Islet of Langerhans (tissue), 1 donor: ENCODE measurements around the gene GPNMB.
"Not testable (repeated sequence)": the region's sequence is repeated elsewhere in the genome, so short reads cannot be mapped to it uniquely, and the experiment has no call there.

Experiments used
- FAIRE-seq: peaks from one replicate; lab custom pipeline; 2011; peaks lifted over from hg19 to GRCh38; lab: Jason Lieb, UNC

GPNMB gene

DNA sequence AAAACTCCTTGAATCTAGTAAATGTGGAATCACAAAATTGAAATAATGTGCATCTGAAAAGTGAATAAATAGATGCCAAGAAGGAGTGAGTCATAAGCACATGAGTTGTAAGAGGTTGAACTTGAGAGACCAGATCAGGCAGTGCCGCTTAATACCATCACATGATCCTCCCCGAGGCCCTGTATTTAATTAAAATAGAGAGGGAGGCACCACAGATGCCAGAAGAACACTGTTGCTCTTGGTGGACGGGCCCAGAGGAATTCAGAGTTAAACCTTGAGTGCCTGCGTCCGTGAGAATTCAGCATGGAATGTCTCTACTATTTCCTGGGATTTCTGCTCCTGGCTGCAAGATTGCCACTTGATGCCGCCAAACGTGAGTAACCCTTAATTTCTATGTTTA, at the start of gene GPNMB:
Gene GPNMB (plus strand): TSS at position 221 of the 400 bp plus-strand sequence. CDS start 83 bp downstream, at position 304.
- FAIRE-seq, result no peak

- FAIRE-seq, result not testable (repeated sequence)
Observed at GRCh38 chr7:23197745-23198144, 48.8 kb upstream of the GPNMB start.

DNA sequence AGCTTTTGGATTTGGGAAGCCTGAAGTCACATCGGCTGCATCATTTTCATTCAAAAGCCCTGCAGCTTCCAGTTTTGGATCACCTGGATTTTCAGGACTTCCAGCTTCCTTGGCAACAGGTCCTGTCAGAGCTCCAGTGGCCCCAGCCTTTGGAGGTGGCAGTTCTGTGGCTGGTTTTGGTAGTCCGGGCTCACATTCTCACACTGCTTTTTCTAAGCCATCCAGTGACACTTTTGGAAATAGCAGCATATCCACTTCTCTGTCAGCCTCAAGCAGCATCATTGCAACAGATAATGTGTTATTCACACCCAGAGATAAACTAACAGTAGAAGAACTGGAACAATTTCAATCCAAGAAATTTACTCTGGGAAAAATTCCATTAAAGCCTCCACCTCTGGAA, 46.2 kb upstream of the GPNMB start:
- no peak for FAIRE-seq

- no peak for FAIRE-seq
Observed at GRCh38 chr7:23204241-23204640, 42.3 kb upstream of the GPNMB start.

DNA sequence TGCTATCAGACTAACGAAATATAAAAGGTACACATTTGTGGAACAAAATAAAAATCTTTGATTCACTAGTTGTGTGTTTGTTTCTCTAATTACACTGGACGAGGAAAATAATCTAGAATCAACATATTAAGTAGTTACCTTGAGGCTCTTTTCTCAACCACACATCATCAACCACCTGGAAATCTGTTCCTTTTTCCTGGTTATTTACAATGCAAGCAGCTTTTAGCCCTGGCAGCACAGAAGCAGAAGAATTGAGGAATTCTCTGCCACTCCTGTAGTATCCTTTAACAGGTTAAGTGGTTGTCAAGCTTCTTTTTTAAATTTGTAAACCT, 41.0 kb upstream of the GPNMB start:
- FAIRE-seq, result no peak

DNA sequence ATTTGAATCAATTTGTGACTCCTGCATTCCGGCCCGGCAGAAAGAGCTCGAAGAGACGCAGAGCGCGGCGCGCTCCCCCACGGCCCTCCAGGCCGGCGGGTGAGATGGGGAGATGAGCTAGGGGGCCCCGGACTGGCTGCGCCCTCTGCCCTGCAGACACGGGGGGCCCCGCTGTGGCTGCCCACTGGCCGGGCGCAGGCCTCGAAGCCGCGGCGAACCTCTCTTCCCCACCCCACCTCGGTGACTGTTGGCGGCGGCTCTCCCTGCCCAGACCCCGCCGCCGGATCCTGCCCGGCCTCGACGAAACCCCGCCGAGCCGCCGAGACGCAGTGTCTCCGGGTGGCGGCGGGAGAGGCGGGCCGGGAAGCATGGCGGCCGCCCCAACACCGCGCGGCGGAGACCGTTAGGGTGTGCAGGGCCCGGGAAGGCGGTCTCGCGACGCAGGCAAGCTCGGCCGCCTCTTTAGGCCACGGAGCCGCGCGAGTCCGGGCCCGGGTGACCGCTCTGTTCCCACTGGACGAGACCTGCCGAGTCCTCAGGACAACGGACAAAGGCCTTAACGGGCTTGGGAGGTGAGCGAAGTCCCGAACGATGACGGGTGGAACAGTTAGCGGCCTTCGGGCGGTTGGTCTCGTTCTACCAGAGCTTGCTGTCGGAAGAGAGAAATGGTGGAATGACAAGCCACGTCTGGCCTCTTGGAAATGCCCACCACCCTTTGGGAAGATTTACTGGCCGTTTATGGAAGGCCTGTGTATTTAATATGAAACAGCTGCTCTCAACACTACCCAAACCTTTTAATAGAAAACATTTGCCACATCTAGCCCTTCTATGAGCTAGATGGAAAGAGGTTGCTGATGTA, 40.4 kb upstream of the GPNMB start:
- no peak for FAIRE-seq

DNA sequence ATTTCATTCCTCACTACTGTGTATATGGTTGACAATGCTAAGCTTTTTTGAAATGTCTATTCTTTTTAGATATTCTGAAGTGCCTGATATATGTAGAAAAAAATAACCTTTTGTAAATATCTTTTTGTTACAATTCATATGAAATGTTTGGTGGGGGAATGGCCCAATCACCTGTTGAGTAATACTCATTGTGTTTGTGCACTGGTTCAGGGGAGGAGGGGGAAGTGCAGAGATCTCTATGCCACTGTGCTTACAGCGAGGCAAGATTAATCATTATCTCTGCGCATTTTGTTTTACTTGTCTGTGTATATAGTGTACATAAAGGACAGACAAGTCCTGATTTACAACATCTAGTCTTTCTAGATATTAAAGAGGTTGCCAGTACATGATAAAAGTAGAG, 39.6 kb upstream of the GPNMB start:
- no peak for FAIRE-seq

DNA sequence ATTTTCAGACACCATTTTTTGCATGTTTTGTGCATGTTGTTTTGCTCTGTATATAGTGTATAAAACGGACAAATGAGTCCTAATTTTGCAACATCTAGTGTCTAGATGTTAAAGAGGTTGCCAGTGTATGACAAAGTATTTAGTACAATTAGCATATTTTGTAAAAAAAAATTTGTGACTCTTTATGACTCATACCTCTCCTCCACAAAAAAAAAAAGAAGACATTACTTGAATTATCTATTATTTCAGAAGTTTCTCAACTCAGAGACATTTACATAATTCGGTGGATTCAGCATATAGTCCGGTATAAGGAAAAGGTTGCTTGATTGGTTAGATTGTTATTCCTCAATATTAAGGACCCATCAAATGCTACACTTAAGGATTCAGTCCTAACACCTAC, 38.7 kb upstream of the GPNMB start:
- FAIRE-seq, result no peak

- FAIRE-seq, result no peak
Observed at GRCh38 chr7:23208316-23208715, 38.3 kb upstream of the GPNMB start.

GRCh38 chr7:23210506-23210905, 36.1 kb upstream of the GPNMB start:
- FAIRE-seq, result no peak

DNA sequence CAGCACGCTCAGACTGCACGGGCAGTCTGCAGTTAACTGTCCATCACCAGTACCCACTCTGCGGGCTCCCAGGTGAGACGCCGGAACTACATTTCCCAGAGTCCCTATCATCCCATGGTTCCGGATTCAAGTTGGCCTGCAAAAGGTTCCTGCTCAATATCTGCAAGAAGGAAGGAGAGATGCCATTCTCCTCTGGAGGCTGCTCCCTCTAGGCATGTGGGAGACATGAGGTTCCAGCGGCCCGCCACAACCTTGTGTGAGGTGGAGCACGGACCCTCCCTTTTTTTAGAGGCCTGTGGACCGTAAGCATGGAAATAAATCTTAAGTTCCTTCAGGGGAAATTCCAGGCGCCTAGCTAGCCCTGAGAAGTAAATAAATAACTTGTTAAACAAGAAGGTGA, 35.0 kb upstream of the GPNMB start:
- no peak for FAIRE-seq

- FAIRE-seq, result no peak
Observed at GRCh38 chr7:23212395-23212794, 34.2 kb upstream of the GPNMB start.

DNA sequence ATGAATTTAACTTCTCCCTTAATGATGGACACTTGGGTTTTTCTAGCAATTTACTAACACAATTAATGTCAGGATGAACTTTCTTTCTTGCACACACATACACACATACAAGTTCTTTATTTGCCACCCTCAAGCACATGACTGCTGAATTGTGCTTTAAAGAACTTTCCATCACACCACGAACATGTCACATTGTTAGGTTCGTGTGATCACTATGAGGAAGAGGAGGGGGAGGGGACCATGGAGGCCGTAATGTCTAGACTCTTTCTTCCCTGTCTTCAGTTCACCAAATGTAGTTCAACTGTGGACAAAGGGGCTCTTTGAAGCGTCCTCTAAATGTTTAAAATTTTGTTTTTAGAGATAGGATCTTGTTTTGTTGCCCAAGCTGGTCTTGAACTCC, 33.7 kb upstream of the GPNMB start:
- FAIRE-seq, result no peak

- FAIRE-seq, result no peak
Observed at GRCh38 chr7:23213755-23214154, 32.8 kb upstream of the GPNMB start.

DNA sequence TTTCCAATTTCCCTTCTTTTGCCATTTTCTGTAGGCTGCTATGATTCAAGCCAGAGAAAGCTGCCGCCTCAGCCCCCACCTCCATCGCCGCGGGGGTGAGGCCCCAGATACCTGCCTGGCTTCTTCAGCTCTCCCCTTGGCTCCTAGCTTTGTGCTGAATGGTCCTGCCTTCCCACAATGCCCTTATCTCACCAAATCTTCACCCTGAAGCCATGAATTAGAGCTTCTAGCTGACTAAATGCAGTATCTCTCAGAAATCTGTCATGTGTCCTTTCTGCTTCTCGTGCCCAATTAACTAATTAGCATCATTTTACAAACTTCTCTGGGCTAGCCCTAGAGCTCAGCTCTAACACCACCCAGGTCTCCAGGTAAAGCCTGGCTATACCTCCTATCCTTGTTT, 32.2 kb upstream of the GPNMB start:
- no peak for FAIRE-seq

DNA sequence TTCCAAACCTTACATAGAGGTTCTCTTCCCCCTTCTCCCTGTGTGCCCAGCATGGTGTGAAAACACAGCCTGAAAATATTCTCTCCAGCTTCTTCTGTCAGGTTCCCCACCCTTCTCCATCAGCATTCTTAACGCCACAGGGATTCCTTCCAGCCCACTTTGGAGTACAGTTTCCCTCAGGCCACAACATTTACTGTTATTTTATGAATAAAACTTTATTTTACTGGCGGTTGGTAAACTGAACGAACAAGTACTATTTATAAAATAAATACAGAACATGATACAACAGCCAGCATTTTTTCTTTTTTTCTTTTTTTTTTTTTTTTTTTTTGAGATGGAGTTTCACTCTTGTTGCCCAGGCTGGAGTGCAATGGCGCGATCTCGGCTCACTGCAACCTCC, 31.6 kb upstream of the GPNMB start:
- no peak for FAIRE-seq

DNA sequence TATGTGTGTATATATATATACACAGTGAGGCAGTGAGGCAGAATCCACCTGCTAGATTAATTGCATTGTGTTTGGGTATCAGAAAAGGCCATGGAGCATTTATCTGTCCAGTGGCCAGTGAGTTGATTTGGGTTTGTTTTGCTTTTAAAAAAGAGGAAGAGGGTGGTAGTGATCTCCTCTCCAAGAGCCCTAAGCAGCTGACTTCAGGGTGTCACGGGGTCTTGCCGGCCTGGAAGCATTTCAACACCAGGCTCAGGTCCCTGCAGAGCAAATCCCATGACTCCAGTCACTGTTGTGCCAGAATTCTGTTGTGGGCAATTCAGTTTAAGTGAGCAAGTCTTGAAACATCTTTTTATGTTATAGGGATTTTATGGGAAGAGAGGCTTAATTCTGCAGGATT, 30.6 kb upstream of the GPNMB start:
- FAIRE-seq, result no peak

DNA sequence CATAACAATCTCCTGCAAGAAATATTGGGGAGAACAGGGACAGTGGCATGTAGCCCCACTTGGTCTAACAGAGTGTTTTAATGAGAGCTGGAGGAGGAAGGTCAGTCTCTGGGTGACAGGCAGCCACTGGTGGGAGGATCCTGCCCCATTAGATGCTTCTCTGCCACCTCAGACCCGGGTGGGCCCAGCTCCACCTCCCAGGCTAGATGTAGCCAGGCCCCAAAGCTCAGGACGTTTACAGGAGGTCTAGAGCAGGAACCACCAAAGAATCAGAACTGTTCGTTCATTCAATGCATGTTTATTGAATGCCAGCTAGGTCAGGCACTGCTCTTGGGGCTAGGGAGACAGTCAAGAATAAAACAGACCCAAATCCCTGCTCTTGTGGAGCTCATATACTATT, 28.4 kb upstream of the GPNMB start:
- no peak for FAIRE-seq

DNA sequence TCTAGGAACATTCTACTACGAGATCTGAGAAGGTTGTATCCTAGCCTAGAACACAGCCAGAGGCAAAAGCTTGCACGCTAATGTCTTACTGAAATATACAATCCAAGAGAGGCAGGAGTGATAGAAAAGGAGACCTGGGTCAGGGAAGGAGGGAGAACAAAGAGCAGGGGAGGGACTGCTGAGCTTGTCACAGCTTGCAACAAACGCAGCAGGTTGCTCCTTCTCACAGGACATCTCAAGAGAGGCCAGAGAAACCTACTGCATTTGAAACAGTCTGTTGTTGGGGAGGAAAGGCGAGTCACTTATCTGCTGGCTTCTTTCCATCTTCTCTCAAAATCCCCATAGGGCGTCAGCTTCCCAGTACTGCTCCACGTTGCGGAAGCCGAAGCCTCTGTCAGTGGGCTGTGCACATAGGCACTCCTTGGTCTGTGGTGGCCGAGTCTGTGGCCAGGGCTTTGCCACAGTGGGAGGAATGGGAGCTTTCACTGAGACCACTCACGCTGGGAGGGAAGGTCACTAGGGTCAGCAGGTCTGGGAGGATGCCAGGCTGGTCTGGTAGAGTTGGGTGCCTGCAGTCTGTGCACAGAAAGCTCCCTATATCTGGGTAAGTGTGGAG, 25.8 kb upstream of the GPNMB start:
- FAIRE-seq, result no peak

- FAIRE-seq, result no peak
Observed at GRCh38 chr7:23222439-23223030, 24.0 kb upstream of the GPNMB start.

DNA sequence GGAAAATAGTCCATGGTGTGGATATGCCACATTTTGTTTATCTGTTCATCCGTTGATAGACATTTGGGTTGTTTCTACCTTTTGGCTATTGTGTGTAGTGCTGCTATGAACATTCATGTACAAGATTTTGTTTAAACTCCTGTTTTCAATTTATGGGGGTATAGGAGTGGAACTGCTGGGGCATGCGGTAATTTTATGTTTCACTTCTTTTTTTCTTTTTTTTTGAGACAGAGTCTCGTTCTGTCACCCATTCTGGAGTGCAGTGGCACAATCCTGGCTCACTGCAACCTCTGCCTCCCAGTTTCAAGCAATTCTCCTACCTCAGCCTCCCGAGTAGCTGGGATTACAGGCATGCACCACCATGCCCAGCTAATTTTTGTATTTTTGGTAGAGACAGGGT, 22.2 kb upstream of the GPNMB start:
- FAIRE-seq, result not testable (repeated sequence)

- no peak for FAIRE-seq
Observed at GRCh38 chr7:23226844-23227450, 19.6 kb upstream of the GPNMB start.

DNA sequence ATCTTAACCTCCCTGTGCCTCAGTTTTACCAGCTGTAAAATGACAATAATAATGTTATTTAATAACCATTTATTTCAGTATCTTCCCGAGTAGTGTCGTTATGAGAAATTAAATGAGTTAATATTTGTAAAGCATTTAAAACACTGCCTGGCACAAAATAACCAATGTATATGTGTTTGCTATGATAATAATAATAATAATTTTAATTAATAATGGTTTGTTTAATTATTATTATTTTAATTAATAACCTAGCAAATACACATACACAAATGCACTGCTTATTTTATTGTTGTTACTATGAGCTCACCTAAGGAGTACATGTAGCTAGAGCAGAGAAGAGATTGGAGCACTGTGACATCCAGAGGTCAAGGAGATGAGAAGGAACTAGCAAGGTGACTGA, 18.2 kb upstream of the GPNMB start:
- no peak for FAIRE-seq
